ENCODE measurements around the gene FLVCR2.

The FLVCR2 gene

DNA sequence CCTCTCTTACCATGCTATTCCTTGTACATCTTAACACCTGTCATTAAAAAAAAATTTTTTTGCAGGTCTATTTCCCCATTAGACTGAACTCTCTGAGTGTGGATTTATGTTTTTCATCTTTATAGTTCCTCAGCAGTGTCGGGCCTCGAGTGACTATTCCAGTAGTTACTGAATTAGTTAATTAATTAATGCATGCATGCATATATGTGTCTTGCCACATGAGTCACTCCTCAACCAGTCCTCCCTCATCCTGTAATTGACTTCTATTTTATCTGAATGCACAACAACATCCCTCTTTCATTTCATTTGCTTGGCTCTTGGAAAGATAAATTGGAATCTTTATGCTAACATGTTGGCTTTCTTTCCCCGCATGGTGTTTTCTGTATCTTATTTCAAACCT, 46.6 kb downstream of the FLVCR2 start:
- Histone ChIP-seq H3K36me3 (ENCODE audit: control insufficient read depth in 5 of 5, insufficient read depth in 5 of 5, low read length in 5 of 5) (no peaks in the 10 kb centered on the region), H3K4me3 (ENCODE audit: low read depth in 1 of 5, low read length in 5 of 5) (no peak overlapping the region), H3K27me3 (ENCODE audit: control insufficient read depth in 5 of 5, insufficient read depth in 4 of 5, low read length in 5 of 5) (no peaks in the 10 kb centered on the region), H3K4me1 (ENCODE audit: control insufficient read depth in 5 of 5, insufficient read depth in 5 of 5, low read length in 5 of 5) (peaks cover 0 to 11% (median 6%) of the 10 kb centered on the region in 5 donors), H3K9ac (ENCODE audit: low read length in 5 of 5) (no peak overlapping the region), H3K9me3 (ENCODE audit: control insufficient read depth in 5 of 5, low read length in 5 of 5) (no peaks in the 10 kb centered on the region), H3K27ac (ENCODE audit: low read depth, low read length) (no peak overlapping the region)

DNA sequence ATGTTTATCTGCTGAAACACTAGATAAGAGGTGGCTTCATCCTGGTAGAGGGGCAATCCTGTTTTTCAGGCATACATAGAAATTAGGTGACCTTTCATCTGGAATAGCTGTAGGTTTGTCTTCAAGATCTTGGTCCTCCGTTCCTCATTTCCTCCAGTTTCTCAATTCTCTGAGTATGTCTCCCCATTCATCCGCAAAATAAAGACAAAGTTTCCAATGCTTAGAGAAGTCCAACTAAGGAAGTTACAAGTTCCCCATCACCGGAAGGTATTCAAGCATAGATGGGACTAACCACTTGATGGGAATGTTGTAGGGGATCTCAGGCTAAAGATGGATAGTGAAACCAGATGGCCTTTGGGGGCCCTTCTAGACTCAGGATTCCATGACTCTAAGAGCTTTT, 48.0 kb downstream of the FLVCR2 start:
- Histone ChIP-seq H3K4me3 (ENCODE audit: low read depth in 1 of 5, low read length in 5 of 5) (no peak overlapping the region), H3K27ac (ENCODE audit: low read depth, low read length) (no peak overlapping the region), H3K27me3 (ENCODE audit: control insufficient read depth in 5 of 5, insufficient read depth in 4 of 5, low read length in 5 of 5) (no peaks in the 10 kb centered on the region)

DNA sequence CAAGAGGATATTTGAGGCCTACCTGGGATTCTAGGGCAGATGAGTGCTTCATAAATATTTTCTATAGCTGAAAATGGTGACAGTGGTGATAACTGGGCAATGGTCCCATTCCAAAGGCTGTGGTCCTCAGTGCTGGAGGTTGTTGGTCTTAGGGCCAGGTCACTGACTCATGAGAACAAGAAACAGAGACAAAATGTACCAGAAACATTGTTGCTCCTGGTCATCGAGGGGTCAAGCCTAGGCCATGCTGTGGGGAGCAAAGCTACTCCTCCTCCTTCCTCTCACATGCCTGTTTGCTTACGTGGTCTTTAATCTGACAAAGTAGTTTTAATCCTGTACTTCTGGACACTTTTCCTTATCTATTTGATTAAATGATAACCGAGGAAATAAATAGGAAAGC, 48.4 kb downstream of the FLVCR2 start:
- H3K27ac ChIP-seq (ENCODE audit: low read depth, low read length), result no peak overlapping the region
- H3K27me3 ChIP-seq (ENCODE audit: control insufficient read depth in 5 of 5, insufficient read depth in 4 of 5, low read length in 5 of 5), result no peaks in the 10 kb centered on the region
- H3K9me3 ChIP-seq (ENCODE audit: control insufficient read depth in 5 of 5, low read length in 5 of 5), result no peaks in the 10 kb centered on the region
- H3K4me3 ChIP-seq (ENCODE audit: low read depth in 1 of 5, low read length in 5 of 5), result no peak overlapping the region
- no peak overlapping the region for H3K9ac ChIP-seq (ENCODE audit: low read length in 5 of 5)
- H3K36me3 ChIP-seq (ENCODE audit: control insufficient read depth in 5 of 5, insufficient read depth in 5 of 5, low read length in 5 of 5), result no peaks in the 10 kb centered on the region
- no peaks in the 10 kb centered on the region for H3K4me1 ChIP-seq (ENCODE audit: control insufficient read depth in 5 of 5, insufficient read depth in 5 of 5, low read length in 5 of 5)

More for the DNA sequence above, 48.0 kb downstream of the FLVCR2 start:
- Histone ChIP-seq H3K9ac (ENCODE audit: low read length in 5 of 5) (no peak overlapping the region), H3K9me3 (ENCODE audit: control insufficient read depth in 5 of 5, low read length in 5 of 5) (no peaks in the 10 kb centered on the region), H3K36me3 (ENCODE audit: control insufficient read depth in 5 of 5, insufficient read depth in 5 of 5, low read length in 5 of 5) (no peaks in the 10 kb centered on the region), H3K4me1 (ENCODE audit: control insufficient read depth in 5 of 5, insufficient read depth in 5 of 5, low read length in 5 of 5) (no peaks in the 10 kb centered on the region)

DNA sequence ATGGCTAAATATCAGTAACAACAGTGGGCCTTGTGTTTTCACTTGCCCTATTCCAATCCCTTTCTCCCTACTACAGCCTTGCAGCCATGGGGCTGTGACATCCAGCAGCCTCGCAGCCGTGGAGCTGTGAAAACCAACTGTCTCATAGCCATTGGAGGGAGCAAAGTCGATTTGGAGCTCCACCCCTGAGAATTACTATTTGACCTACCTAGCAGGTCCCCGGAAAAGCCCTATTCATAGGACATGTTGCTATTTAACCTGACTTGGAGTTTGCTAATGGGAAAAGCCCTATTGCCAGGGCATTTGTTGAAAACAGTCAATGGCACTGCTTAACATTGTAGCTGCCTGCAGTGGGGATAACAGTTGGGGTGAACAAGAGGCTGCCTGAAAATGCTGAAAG, 49.0 kb downstream of the FLVCR2 start:
- no peaks in the 10 kb centered on the region for H3K27me3 ChIP-seq (ENCODE audit: control insufficient read depth in 5 of 5, insufficient read depth in 4 of 5, low read length in 5 of 5)
- H3K27ac ChIP-seq (ENCODE audit: low read depth, low read length), result no peak overlapping the region
- no peaks in the 10 kb centered on the region for H3K36me3 ChIP-seq (ENCODE audit: control insufficient read depth in 5 of 5, insufficient read depth in 5 of 5, low read length in 5 of 5)

DNA sequence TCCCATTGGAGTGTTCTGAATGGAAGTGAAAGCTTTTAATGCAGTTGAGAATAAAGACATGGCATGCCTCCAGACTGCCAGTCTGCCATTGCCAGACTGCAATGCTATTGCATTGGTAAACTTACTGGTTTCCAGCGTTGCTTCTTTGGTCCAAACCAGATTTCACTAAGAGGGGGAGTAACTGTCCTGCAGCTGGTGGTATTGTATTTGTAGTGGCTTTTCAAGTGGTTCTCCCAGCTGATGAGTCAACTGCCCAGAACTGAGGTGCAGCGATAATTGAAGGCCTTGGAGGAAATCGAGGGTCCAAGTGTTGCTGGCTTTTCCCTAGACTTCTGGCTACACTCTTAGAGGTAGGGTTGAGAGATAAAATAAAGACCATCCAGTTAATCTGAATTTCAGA, 50.4 kb downstream of the FLVCR2 start:
- H3K4me3 ChIP-seq (ENCODE audit: low read depth in 1 of 5, low read length in 5 of 5), result no peak overlapping the region
- no peaks in the 10 kb centered on the region for H3K9me3 ChIP-seq (ENCODE audit: control insufficient read depth in 5 of 5, low read length in 5 of 5)
- no peak overlapping the region for H3K27ac ChIP-seq (ENCODE audit: low read depth, low read length)
- no peaks in the 10 kb centered on the region for H3K36me3 ChIP-seq (ENCODE audit: control insufficient read depth in 5 of 5, insufficient read depth in 5 of 5, low read length in 5 of 5)
- no peaks in the 10 kb centered on the region for H3K27me3 ChIP-seq (ENCODE audit: control insufficient read depth in 5 of 5, insufficient read depth in 4 of 5, low read length in 5 of 5)
- no peak overlapping the region for H3K9ac ChIP-seq (ENCODE audit: low read length in 5 of 5)
- H3K4me1 ChIP-seq (ENCODE audit: control insufficient read depth in 5 of 5, insufficient read depth in 5 of 5, low read length in 5 of 5), result no peaks in the 10 kb centered on the region

More for the DNA sequence above, 49.0 kb downstream of the FLVCR2 start:
- no peak overlapping the region for H3K9ac ChIP-seq (ENCODE audit: low read length in 5 of 5)
- no peaks in the 10 kb centered on the region for H3K9me3 ChIP-seq (ENCODE audit: control insufficient read depth in 5 of 5, low read length in 5 of 5)
- H3K4me1 ChIP-seq (ENCODE audit: control insufficient read depth in 5 of 5, insufficient read depth in 5 of 5, low read length in 5 of 5), result no peaks in the 10 kb centered on the region
- no peak overlapping the region for H3K4me3 ChIP-seq (ENCODE audit: low read depth in 1 of 5, low read length in 5 of 5)

DNA sequence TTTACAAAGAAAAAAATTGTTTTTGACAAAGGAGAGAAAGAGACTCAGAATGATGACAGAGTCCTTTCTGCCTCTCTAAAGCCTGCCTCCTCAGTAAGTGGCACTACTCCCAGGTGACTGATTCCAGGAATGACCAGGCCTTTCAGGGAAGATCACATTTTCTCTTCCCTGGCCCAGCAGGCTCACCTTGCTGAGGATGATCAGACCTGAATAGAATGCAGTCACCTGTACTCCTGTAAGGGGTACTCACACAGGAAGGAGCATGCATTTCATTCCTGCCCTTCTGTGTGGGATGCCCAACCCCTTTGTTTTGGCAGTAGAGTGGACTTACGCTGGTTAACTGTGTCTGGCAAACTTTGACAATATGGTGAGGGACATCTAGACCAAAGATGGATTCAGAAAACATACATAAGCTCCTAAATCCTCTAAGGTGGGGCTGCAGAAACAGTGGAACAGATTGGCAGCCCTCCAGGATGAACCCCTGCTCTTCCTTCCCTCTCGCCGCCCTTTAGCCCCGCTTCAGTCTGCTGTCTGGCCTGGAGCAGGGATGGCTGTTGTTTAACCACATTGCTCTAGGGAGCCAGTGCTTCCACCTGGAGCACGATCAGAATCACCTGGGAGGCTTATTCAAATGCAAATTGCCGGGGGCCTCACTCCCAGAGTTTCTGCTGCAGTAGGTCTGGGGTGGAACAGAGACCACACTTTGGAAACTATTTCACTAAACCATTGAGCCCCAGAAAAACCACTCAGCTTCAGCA, 52.5 kb downstream of the FLVCR2 start:
- no peak overlapping the region for H3K27ac ChIP-seq (ENCODE audit: low read depth, low read length)

DNA sequence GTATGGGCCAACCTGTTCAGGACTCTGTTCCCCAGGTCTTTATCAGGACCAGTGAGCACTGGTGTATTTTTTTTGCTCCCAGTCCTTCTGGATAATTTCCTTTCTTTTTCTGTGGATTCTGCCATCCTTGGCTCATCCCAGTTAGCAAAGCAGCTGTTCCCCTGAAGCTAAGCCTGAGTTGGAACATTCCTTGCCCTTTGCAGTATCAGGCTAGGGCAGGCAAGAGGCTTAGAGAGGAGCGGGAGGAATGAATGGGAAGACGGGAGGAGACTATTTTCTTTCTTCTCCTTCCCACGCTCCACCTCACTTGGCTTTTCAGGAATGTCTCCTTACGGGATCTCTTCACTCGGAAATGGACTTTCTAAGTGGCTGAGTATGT, 53.0 kb downstream of the FLVCR2 start:
- Histone ChIP-seq H3K27me3 (ENCODE audit: control insufficient read depth in 5 of 5, insufficient read depth in 4 of 5, low read length in 5 of 5) (no peaks in the 10 kb centered on the region), H3K27ac (ENCODE audit: low read depth, low read length) (no peak overlapping the region), H3K4me3 (ENCODE audit: low read depth in 1 of 5, low read length in 5 of 5) (no peak overlapping the region), H3K4me1 (ENCODE audit: control insufficient read depth in 5 of 5, insufficient read depth in 5 of 5, low read length in 5 of 5) (no peaks in the 10 kb centered on the region), H3K9me3 (ENCODE audit: control insufficient read depth in 5 of 5, low read length in 5 of 5) (no peaks in the 10 kb centered on the region), H3K36me3 (ENCODE audit: control insufficient read depth in 5 of 5, insufficient read depth in 5 of 5, low read length in 5 of 5) (no peaks in the 10 kb centered on the region), H3K9ac (ENCODE audit: low read length in 5 of 5) (no peak overlapping the region)

More for the DNA sequence above, 52.5 kb downstream of the FLVCR2 start:
- Histone ChIP-seq H3K4me3 (ENCODE audit: low read depth in 1 of 5, low read length in 5 of 5) (no peak overlapping the region), H3K36me3 (ENCODE audit: control insufficient read depth in 5 of 5, insufficient read depth in 5 of 5, low read length in 5 of 5) (no peaks in the 10 kb centered on the region), H3K27me3 (ENCODE audit: control insufficient read depth in 5 of 5, insufficient read depth in 4 of 5, low read length in 5 of 5) (no peaks in the 10 kb centered on the region), H3K4me1 (ENCODE audit: control insufficient read depth in 5 of 5, insufficient read depth in 5 of 5, low read length in 5 of 5) (no peaks in the 10 kb centered on the region), H3K9ac (ENCODE audit: low read length in 5 of 5) (no peak overlapping the region), H3K9me3 (ENCODE audit: control insufficient read depth in 5 of 5, low read length in 5 of 5) (no peaks in the 10 kb centered on the region)

DNA sequence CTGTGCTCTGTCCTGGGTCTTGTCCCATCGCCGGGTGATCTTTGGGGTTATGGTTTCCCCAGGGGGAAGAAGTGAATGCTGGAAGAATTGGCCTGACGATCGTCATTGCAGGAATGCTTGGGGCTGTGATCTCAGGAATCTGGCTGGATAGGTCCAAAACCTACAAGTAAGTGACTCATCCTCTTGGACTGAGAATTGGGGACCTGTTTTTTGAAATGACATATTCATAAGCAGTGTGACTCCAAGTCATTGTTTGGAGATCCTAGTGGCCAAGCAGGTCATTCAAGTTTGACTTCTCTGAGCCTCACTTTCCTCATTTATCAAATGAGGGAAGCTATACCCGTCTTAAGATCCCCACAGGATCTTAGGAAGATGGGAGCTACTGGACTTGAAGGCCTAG, 56.4 kb downstream of the FLVCR2 start:
- H3K9me3 ChIP-seq (ENCODE audit: control insufficient read depth in 5 of 5, low read length in 5 of 5), result no peaks in the 10 kb centered on the region
- no peaks in the 10 kb centered on the region for H3K27me3 ChIP-seq (ENCODE audit: control insufficient read depth in 5 of 5, insufficient read depth in 4 of 5, low read length in 5 of 5)
- H3K4me1 ChIP-seq (ENCODE audit: control insufficient read depth in 5 of 5, insufficient read depth in 5 of 5, low read length in 5 of 5), result no peaks in the 10 kb centered on the region
- H3K27ac ChIP-seq (ENCODE audit: low read depth, low read length), result no peak overlapping the region
- peaks cover 0 to 2% (median 0%) of the 10 kb centered on the region in 5 donors for H3K36me3 ChIP-seq (ENCODE audit: control insufficient read depth in 5 of 5, insufficient read depth in 5 of 5, low read length in 5 of 5)
- no peak overlapping the region for H3K9ac ChIP-seq (ENCODE audit: low read length in 5 of 5)
- H3K4me3 ChIP-seq (ENCODE audit: low read depth in 1 of 5, low read length in 5 of 5), result no peak overlapping the region

DNA sequence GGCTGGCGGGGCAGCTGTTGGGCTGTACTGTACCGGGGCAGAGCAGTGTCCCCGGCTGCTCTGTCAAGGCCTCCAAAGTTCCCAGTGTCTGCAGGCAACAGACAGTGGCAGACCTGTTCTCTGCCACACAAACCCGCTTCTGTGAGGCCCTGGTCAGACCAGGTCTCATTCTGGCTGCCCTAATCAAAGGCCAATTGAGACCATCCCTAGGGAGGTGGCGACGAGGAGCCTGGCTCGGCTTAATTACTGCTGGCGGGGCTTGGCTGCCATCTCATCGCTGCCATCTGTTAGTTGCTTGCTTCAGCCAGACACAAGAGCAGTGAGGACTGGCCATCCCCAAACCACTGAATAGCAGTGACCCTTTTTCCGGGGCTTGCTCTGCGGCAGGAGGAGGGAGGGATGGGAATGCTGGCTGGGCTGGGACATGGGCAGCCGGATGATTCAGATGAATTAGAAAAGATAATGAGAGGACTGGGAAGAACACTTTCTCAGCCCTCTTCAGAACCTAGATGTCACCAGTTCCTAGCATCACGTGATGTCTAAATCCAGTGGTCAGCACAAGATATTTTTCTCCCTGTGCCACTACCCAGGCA, 57.8 kb downstream of the FLVCR2 start:
- H3K36me3 ChIP-seq (ENCODE audit: control insufficient read depth in 5 of 5, insufficient read depth in 5 of 5, low read length in 5 of 5), result peaks cover 0 to 10% (median 0%) of the 10 kb centered on the region in 5 donors
- H3K9ac ChIP-seq (ENCODE audit: low read length in 5 of 5), result no peak overlapping the region
- H3K27ac ChIP-seq (ENCODE audit: low read depth, low read length), result no peak overlapping the region
- no peaks in the 10 kb centered on the region for H3K27me3 ChIP-seq (ENCODE audit: control insufficient read depth in 5 of 5, insufficient read depth in 4 of 5, low read length in 5 of 5)
- no peaks in the 10 kb centered on the region for H3K4me1 ChIP-seq (ENCODE audit: control insufficient read depth in 5 of 5, insufficient read depth in 5 of 5, low read length in 5 of 5)
- H3K9me3 ChIP-seq (ENCODE audit: control insufficient read depth in 5 of 5, low read length in 5 of 5), result no peaks in the 10 kb centered on the region
- no peak overlapping the region for H3K4me3 ChIP-seq (ENCODE audit: low read depth in 1 of 5, low read length in 5 of 5)

DNA sequence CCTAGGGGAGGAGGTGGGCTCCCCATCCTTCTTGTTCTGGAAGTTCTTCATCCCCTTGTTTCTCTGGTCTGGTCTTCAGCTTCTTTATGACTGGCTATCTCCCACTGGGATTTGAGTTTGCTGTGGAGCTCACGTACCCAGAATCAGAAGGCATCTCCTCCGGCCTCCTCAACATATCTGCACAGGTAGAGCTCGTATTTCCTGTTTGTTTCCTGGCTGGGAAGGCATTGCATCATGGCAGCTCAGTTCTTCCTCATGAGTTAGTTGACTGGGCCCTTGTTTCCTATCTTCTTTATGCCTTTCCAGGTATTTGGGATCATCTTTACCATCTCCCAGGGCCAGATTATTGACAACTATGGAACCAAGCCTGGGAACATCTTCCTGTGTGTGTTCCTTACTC, 62.5 kb downstream of the FLVCR2 start:
- H3K27me3 ChIP-seq (ENCODE audit: control insufficient read depth in 5 of 5, insufficient read depth in 4 of 5, low read length in 5 of 5), result no peaks in the 10 kb centered on the region
- no peak overlapping the region for H3K9ac ChIP-seq (ENCODE audit: low read length in 5 of 5)
- H3K4me3 ChIP-seq (ENCODE audit: low read depth in 1 of 5, low read length in 5 of 5), result no peak overlapping the region
- H3K4me1 ChIP-seq (ENCODE audit: control insufficient read depth in 5 of 5, insufficient read depth in 5 of 5, low read length in 5 of 5), result no peaks in the 10 kb centered on the region
- no peak overlapping the region for H3K27ac ChIP-seq (ENCODE audit: low read depth, low read length)
- H3K36me3 ChIP-seq (ENCODE audit: control insufficient read depth in 5 of 5, insufficient read depth in 5 of 5, low read length in 5 of 5), result peaks cover 0 to 22% (median 3%) of the 10 kb centered on the region in 5 donors
- H3K9me3 ChIP-seq (ENCODE audit: control insufficient read depth in 5 of 5, low read length in 5 of 5), result no peaks in the 10 kb centered on the region

Data from subcutaneous abdominal adipose tissue (tissue), 5 donors.